Occipital lobe (tissue), 2 donors: ENCODE measurements around the gene ENTPD8. TPM values are rescaled to one million over a fixed set of nuclear protein-coding genes. Genes with fewer than 3 reads are reported as not detected.

Source experiments
- DNase-seq: peaks from one replicate; lab custom pipeline; 2025; lab: John Stamatoyannopoulos, UW
- total RNA-seq: library from RNA; depleted of rRNA; stranded (reverse); fragments of >200 nt; gene quantifications from one replicate; pipeline ENCODE4 v1.2.3, GENCODE V29; 2014

The ENTPD8 gene
- total RNA-seq, 1 donor from 2014 or later: 0.16 TPM

- no peak for DNase-seq
These were observed 7.7 kb downstream of the ENTPD8 start for GRCh38 chr9:137433349-137433915.

DNA sequence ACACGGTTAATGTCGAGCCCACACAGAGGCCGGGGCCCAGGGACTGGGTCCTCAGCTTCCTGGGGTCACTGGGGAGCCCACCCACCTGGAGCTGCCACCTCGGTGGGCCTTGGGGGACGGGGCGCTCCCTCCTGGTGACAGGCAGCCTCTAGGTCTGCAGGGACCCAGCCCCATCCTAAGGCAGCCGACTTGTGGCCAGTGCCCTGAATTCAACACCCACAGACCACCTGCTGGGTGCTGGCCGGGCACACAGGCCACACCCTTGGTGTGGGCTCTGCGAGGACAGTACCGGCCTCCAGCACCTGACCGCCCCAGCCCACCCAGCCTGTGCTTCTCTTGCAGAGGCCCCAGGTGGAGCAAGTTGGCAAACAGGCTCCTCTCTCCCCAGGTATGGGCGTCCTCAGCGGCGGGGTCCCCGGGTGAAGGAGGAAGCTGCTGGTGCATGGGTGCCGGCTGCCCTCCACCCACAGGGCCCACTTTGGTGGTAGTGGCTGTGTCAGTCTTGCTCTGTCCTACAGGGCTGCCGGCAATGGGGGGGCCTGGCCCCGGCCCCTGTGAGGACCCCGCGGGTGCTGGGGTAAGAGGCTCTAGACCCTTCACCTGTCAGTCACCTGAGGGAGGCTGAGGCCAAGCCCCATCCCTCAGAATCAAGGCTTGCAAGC is 8.3 kb downstream of the ENTPD8 start:
- DNase-seq: no peak

- no peak for DNase-seq
These were observed 9.7 kb downstream of the ENTPD8 start for GRCh38 chr9:137431416-137431931.

- no peak for DNase-seq
These were observed 10.3 kb downstream of the ENTPD8 start for GRCh38 chr9:137430723-137431415.

DNA sequence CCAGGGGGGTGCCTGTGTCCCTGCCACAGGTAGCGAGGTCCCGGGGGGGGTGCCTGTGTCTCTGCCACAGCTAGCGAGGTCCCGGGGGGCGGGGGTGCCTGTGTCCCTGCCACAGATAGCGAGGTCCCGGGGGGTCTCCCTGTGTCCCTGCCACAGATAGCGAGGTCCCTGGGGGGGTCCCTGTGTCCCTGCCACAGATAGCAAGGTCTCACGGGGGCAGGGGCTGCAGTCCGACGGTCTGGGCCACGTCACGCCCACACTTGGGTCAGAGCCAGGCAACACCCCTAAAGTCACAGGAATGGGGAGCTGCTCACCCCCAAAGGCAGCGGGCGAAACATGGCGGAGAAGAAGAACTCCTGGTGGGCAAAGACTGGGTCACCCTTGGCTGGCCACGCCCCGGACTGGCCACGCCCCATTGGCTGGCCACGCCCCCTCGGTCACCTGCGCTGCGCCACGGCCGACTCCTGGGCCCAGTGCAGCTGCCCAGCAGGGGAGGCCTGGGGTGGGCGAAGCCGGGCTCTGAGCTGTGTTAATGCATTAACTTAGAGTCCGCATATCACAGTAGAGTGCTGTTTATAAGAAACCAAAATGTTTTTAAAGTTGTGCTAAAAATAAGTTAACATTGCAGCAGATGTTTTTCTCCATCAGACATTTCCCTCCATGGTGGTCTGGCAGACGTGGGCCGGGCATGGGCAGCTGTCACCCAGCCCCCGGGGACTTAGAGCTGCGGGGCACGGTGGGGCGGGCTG is 11.0 kb downstream of the ENTPD8 start:
- DNase-seq: no peak

DNA sequence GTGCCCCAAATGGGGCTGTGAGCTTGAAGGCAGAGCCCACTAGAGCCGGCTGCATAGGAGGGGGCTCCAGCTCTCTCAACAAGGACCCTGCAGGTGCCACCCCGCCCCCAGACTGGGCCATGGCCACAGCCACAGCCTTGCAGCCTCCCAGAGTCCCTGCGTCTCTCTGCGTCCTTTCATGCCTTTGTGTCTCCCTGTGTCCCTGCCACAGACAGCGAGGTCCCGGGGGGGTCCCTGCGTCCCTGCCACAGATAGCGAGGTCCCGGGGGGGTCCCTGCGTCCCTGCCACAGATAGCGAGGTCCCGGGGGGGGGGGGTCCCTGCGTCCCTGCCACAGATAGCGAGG is 11.6 kb downstream of the ENTPD8 start:
- no peak for DNase-seq

GRCh38 chr9:137428841-137429545 is 12.2 kb downstream of the ENTPD8 start:
- no peak for DNase-seq

DNA sequence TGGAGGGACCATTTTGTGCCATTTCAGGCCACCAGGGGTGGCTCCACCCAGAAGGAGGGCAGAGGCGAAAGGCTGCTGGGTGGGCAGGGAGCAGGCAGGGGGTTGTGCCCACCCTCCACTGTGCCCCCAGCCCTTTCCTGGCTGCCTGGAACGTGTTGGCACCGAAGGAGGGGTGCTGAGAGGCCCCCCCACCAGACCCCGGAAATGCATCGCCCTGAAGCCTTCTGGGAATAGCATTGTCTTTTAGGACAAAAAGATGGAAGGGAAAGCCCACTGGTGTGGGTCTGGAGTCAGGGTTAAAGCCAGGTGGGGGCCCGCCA is 12.9 kb downstream of the ENTPD8 start:
- DNase-seq: no peak

- DNase-seq: no peak
These were observed 13.5 kb downstream of the ENTPD8 start for GRCh38 chr9:137427454-137428310.

DNA sequence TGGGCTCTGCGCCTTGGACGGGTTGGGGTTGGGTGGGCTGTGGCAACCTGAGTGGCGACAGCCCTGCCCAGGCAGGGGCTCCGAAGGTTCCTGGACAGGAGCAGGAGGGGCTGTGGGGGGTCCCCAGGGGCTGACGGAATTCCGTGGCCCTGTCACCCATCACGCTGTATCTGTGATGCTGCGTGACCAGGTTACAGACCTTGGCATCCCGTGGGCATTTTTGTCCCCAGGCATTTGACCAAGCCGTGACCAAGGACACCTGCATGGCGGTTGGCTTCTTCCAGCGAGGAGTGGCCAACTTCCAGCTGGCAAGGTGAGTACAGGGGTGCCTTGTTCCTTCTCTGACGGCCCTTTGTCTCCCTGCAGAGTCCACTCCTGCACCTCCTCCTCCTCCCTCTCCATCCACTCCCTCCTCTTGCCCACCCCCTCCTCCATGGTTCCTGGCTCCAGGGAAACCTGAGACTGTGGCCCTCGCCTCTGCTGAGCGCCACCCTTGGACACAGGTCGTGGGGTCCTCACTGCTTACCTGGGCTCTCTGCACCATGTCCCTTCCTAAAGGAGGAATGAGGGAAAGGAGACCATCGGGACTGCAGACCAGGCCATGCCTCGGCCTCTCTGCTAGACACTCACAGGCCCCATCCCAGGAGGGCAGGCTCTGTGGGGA is 15.0 kb downstream of the ENTPD8 start:
- DNase-seq: no peak

DNA sequence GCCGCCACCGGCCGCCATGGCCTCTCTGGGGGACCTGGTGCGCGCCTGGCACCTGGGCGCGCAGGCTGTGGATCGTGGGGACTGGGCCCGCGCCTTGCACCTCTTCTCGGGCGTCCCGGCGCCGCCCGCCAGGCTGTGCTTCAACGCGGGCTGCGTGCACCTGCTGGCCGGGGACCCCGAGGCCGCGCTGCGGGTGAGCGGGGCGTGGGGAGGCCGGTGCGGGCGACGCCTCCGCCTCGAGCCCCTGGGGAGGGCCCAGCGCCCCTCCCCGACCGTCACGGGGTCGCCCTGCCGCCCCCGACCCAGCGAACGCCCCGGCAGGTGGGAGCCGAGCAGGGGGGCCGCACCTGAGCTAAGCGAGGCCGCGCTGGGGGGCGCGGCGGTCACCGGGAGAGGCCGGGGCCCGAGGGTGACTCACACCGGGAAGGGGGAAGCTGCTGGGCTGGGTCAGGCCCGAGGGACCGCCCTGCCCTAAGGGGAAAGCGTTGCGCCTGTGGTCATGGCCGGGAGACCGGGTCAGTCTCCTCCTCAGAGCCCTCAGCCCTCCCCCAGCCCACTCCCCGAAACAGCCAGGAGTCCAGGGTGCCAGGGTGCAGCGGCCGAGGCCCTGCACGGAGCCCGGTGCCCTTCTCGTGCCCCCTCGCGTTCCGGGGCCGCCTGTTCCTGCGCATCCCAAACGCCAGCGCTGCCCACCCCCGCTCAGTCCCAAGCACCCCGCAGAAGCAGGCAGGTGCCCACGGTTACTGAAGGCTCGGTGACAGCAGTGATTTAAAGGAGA is 17.5 kb downstream of the ENTPD8 start:
- DNase-seq: no peak

DNA sequence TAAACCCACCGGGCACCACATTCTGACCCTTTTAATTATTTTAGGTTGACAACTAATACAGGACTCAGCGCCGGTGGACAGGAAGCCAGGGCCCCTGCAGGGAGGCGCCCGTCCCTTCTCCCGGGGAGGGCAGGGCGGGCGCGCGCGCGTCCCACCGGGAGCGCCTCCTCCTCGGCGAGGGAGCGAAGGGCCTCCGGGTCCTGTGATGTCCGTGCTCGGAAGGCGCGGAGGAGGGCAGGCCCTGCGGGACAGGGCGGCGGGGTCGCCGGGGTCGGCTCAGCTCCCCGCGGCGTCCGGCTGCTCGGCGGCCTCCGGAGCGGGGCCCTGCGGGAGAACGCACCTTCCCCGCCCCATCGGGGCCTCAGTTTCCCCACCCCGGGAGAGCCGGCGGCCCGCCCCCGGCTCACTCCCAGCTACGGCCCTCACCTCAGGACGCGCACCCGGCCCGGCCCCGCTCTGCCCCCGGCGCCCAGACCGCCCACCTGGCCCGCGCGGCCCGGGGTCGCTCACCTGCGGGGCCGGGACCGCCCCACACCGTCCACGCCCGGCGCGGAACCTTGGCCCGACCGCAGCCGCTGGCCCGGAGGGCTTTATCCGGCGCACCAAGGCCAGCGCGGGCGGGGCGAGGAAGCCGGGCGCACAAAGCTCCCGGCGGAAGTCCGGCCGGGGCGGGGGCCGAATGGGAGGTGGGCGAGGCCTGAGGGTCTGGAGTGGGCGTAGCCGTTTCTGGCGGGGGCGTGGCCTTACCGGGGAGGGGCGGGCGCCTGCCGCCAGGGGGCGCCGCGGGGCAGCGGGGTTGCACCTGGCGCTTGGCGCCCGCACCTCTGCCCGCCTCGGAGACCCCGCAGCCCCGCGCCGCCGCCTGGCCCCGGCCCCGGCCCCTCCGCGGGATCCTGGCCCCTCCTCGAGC is 18.3 kb downstream of the ENTPD8 start, which contains the start of the genes EXD3 and NOXA1:
Gene EXD3 (minus strand): TSS at position 559 of the 910 bp plus-strand sequence. CDS start 27,805 bp downstream, outside the sequence.
Gene NOXA1 (plus strand): TSS at position 790 of the 910 bp plus-strand sequence. CDS start 137 bp downstream, outside the sequence.
- DNase-seq: peak; percentile 85

DNA sequence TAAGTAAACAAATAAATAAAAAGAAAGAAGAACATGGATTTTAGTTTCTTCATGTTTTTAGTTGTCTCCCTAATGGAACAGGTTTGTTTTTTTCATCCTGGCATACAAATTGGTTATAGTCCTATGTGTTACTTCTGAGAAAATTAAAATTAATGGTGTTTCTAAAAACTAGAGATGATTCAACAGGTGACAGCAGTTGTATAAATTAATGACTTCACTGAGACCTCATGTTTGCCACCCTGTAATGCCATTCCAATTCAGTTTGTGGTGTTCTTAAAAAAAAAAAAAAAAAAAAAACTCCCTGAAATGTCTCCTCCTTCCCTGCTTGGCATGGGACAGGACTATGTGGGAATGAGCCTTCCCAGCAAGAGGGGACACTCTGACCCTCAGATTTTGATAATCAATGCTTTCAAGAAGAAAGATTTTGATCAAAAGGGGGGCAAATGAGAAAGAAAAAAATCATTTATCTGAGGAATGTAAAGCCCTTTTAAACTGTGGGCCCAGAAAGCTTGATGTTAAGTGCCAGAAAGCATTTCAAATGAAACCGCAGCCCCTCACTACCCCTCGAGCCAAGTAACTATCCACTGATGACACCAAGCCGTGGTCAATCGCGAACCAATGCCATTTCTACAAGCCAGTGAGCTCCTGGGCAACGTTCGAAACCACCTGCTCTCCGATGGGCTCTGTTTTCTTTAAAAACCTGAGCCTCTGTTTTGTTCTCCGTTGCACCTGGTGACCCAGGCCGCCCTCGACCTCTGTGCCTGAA is 19.1 kb downstream of the ENTPD8 start:
- no peak for DNase-seq

DNA sequence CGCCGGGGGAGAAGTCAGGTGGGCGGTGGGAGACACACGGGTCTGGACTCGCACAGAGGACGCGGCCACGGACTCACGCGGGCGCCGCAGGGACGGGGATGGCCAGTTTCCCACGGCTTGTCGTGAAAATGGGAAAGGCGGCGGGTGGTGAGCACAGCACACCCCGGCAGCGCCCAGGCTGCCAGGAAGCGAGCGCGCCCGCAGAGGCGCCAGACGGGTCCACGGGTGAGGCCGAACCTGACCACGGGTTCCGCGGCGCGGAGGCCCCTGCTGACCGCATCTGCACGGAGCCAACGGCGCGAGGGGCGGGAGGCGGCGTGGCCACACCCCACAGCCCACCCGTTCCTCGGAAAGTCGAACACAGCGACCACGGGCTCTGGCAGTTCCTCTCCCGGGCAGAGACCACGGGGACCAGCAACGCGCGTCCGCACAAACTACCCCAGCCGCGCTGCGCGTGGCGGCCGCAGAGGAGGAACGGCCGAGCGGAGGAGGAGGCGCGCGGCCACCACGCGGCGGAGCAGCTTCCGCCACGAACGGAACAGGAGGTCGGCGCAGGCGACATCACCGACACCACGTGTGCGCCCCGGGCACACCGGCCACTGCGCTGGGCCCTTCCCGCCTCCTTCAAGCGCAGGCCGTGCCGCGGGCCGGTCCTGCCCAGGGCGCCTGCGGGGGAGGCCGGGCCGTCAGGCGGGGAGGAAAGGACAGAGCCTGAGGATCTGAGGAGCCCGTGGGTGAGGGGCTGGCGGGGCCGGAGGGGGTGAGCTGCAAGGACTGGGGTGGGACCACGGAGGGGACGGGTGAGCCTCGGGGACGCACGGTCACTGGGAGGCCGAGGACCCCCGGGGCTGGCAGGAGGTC is 23.8 kb downstream of the ENTPD8 start:
- DNase-seq: no peak

DNA sequence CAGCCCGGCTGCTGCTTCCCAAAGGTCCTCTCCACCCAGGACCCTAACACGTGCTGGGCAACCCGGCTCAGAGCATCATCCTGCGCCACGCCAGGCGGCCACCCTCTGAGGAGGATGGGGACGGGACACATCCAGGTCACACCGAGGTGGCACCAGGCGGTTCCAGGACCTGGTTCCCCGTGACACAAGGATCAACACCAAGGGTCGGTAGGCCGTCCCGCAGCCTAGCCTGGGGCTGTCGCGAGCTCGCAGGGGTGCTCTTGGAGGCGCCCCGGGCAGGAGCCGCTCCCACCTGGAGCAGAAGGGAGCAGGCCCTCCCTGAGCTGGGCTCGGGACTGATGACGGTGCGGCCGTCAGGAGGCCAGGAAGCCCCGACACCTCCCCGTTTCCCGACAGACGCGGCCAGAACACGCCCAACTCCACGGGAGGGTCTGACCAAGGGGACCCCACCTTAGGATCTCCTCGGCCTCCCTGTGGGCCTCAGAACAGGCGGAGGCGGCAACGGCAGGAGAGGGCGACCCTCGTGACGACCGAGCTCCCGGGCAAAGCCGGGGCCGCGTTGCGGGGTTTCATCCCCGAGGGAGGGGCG is 24.5 kb downstream of the ENTPD8 start:
- no peak for DNase-seq
